DMS79 (cell line): ENCODE data around the gene MTMR11.
"Not testable (repeated sequence)": the region's sequence is repeated elsewhere in the genome, so short reads cannot be mapped to it uniquely, and the experiment has no call there.

Experiments
- DNase-seq: peaks from one replicate; lab custom pipeline; 2025; lab: John Stamatoyannopoulos, UW

The MTMR11 gene

DNA sequence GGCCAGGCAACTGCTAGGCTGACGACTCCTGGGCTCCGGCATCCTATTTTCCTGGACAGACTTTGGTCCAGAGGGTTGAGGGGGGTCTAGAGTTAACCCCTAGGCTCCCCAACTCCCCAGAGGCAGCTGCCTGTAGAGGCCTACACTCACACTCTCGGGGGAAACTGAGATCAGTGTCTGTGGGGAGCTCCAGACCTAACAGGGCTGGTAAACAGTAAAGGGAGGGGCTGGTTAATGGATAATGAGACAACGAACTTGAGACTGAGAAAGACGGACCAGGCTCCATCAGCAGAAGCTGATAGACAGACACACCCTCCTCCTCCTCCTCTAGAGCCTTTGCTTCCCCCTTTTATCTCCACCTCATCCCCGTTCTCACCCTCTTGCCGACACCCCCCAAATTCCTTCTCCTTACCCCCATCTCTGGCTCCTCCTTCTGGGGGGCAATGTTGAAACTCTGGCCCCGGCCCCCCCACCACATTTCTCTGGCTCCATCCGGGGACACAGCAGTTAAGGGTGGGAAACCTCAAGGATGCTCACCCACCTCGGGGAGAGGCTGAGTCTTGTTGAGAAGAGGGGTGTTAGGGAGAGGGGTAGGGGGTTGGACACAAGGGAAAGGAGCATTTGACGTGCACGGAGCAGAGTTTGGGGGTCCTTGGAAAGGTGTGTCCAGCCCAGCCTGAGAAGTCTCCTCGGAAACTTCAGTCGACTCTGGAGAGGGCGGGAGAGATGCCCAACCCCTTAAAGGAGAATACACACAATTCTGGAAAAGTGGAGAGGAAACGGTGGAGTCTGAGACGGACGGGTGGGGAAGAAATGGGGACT lies at the start of gene MTMR11:
Gene MTMR11 (minus strand): TSS at position 710 of the 822 bp plus-strand sequence. CDS start 232 bp downstream, at position 478.
- peak; percentile 16 for DNase-seq

- DNase-seq, result no peak
These were observed 43.4 kb upstream of the MTMR11 start for GRCh38 chr1:149979972-149980540.

DNA sequence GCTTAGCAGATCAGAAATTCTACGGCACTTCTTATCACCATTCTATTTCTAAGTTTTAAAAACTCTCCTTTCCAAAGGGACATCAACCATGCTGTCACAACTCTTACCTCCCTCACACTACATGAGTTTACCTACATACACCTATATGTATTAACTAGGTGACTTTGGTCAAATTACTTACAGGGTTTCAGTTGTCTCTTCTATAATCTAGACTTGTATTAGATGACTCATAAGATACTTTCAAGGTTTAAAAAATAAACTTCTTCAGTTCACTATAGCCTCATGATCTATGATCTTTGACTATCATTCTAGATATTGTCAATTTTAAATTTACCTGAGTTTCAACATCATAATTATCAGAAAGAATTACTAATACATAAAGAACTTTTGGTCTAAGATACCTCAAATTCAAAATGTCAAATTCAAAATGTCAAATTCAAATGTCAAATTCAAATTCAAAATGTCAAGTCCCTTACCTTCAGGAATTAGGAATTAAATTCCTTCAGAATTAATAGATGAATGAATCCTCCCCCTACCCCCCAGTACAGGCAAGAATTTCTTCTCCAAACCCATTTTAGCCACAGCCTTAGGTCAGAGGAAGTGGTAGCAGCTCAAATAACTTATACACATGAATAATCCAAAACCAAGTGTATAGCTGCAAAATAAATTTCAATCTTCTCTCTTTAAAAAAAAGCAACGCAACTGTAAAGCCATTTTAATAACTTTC lies 42.7 kb upstream of the MTMR11 start:
- no peak for DNase-seq

- no peak for DNase-seq
These were observed 41.9 kb upstream of the MTMR11 start for GRCh38 chr1:149978547-149979023.

- peak; percentile 7 for DNase-seq
These were observed 40.7 kb upstream of the MTMR11 start for GRCh38 chr1:149977345-149977744.

GRCh38 chr1:149972547-149972946 lies 35.9 kb upstream of the MTMR11 start:
- no peak for DNase-seq

DNA sequence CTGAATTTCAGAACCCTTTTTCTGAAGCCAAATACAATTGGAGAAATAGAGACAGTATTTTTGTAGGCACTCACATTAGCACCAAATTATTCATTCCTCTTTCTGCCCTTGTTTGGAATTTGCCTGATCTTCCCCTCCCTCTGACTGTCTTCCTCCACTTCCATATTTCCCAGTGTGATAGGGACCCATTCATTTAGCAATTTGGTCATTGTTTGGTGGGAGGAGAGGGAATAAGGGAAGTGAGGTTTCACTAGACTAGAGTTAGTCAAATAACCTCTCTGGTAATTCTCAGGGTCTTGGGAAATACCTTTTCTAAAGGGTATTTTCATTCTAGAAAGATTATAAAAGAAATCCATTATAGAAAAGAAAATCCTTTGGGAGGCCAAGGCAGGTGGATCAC lies 31.0 kb upstream of the MTMR11 start:
- no peak for DNase-seq

GRCh38 chr1:149967041-149967440 lies 30.4 kb upstream of the MTMR11 start:
- no peak for DNase-seq

GRCh38 chr1:149966405-149966804 lies 29.7 kb upstream of the MTMR11 start:
- no peak for DNase-seq

DNA sequence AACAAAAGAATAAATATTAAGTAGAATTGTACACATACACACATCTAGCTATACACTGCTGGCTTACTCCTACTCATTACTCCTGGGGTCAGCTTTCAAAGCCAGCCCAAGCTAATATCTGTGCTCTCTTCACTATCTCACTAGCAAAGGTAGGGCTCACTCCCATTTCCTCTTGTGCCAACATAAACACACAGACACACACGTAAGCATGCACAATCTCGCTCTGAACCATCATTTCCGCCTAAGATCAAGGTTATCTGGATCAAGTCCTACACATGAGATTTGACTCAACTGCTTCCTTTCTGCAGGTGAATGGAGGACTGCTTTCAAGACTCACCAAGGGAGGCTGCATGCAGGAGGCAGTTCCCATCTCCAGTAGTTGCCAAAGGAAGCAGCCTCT lies 28.8 kb upstream of the MTMR11 start:
- DNase-seq, result no peak

DNA sequence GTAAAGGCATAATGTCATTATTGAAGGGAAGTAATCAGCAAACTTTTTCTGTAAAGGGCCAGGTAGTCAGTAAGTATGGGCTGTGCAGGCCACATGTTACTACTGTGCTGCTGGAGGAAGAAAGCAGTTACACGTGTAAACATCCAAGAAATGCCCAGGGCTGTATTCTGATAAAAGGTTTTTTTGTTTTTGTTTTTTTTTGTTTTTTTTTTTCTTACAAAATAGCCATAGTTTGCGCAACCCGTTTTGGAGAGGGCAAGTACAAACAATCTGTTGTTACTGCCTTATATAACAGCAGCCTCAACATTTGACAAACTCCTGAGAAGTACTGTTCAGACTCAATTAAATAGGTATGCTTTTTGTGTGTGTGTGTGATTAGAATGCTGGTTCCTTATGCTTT lies 26.7 kb upstream of the MTMR11 start:
- DNase-seq, result no peak

DNA sequence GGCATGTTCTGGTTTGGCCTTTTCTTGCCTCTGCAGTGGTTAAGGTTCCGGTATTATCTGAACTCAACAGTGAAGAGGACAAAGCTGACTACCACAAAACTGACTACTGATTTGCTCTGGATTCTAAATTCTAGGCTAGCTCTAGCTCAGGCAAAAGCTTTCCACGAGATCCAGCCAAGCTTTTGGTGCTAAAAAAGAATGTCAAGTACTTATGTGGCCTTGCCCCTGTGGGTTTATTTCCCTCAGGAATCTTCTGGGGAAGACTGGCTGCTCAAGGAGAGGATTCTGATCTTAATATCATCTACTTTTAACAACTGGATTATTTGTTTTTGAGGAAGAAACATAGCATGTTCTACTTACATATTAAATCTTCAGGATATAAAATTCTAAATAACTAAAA lies 26.1 kb upstream of the MTMR11 start:
- no peak for DNase-seq

DNA sequence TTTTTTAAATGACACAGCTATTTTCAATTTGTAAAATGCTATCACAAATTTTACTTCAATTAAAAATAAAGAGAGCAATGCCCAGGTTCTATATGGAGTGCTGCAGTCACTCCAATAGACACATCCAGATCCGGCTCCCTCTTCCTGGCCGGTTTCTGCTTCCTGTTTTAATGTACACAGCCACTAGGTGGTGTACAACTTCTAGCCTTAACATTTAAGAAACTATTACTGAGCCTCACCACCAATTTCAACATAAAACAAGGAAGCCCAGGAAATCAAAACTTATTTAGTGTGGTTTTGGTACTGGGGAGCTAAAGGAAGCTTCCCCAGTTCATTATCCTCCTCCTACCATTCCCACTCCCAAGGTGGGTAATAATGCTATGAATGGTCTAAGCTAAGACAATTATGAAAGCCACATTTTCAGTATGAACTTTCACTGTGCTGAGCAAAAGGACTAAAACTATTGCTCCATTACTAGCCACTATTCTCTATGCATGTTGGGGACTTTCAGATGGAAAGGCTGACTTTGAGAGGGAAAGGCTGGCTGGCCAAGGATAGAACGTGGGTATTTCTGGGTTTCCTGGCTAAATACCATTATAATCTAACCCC lies 25.5 kb upstream of the MTMR11 start:
- DNase-seq, result peak; percentile 35

DNA sequence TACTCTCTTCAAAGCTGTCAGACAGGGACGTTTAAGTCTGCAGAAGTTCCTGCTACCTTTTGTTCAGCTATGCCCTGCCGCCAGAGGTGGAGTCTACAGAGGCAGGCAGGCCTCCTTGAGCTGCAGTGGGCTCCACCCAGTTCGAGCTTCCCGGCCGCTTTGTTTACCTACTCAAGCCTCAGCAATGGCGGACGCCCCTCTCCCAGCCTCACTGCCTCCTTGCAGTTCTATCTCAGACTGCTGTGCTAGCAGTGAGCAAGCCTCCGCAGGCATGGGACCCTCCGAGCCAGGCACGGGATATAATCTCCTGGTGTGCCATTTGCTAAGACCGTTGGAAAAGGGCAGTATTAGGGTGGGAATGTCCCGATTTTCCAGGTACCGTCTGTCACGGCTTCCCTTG lies 20.9 kb upstream of the MTMR11 start:
- not testable (repeated sequence) for DNase-seq

DNA sequence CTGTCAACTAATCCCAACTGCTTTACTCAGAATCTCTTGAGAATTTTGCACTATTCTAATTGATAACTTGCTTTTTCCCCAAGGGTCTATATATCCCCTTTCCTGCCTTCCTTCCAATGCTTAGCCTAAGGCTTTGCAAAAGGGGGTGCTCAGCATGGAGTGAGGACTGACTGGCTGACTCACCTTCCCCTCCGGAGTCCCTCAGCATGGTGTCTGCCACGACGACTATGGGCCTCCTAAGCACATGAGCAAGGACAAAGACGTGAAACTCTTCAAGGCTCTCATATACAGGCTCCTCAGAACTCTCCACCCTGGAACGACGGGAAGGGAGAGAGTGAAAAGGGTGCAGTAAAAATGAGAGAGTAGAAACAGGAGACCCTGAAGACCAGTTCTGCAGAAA lies 13.2 kb upstream of the MTMR11 start:
- DNase-seq, result no peak

DNA sequence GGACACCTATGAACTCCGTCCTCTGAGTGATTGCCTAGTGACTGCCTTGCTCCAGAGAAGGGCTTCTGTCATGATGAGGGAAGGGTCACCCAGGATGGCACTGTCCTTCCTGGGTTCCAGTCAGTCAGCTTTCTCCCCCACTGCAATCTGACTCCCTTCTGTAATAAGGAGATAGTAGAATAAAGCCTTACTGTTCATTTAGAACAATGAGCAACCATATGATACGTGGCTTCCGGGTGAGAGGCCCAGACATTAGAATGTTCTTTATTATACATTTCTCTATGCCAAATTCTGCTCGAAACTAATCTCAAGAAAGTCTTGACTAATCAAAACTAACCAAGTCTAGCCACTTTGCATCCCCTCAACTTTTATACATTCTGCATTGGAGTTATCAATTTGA lies 8.5 kb upstream of the MTMR11 start:
- DNase-seq, result no peak

- no peak for DNase-seq
These were observed 6.2 kb upstream of the MTMR11 start for GRCh38 chr1:149942885-149943284.

DNA sequence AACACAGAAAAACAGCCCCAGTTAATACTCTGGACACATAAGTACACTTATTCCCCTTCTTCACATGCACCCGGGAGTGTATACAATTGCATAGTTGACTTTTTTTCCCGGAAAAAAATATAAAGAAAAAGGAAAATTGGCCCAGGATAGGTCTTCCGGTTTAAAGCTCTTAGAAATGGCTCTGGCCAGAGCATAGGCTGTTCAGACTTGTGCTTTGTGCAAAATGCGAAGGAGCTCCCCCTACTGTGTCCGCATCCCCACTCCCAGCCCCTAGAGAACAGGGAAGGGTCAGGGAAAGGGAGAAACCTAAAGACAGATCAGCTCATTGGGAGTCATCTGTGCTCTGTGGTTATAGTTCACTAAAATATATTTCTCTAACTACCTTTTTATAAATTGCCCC lies 5.5 kb upstream of the MTMR11 start:
- DNase-seq, result no peak

DNA sequence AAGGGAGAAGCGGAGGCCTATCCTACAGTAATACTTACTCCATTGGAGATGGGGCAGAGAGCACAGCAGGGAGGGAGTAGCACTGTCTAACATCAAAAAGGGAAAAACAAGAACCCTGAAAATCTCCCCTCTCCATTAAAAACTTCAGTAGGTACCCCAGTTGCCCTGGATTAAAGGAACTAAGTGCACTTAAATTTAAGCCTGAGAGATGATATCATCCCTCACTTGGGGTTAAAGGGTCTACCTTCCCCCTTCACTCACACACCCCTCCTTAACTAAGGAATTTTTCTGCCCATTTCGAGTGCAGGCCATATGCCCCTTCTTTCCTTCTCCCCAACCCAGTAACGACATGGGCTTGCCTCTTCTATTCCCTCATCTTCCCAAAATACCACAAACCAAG lies 3.7 kb upstream of the MTMR11 start:
- no peak for DNase-seq

DNA sequence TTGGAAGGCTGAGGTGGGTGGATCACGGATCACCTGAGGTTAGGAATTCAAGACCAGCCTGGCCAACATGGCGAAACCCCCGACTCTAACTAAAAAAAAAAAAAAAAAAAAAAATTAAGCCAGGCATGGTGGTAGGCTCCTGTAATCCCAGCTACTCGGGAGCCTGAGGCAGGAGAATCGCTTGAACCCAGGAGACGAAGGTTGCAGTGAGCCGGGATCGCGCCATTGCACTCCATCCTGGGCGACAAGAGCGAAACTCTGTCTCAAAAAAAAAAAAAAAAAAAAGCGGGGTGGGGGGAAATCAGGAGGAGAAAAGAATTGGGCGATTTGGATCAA lies 2.0 kb upstream of the MTMR11 start:
- not testable (repeated sequence) for DNase-seq

DNA sequence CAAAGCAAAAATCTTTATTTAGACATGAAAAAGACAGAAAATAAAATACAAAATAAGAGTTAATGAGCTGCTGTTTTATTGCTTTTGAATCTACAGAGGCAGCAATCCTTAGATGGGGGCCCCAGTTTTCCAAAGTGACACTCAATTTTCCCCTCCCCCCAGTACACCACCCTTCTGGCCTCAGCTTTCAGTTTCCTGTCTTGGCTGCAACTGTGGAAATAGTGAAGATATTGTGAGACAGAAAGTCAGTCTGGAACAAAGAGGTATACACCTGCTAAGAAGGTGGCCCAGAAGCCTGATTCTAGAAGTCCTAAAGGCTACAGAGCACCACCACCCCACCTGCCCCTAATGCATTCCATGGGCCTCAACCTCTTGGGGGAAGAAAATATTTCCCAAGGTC lies 1.1 kb upstream of the MTMR11 start:
- DNase-seq, result no peak

DNA sequence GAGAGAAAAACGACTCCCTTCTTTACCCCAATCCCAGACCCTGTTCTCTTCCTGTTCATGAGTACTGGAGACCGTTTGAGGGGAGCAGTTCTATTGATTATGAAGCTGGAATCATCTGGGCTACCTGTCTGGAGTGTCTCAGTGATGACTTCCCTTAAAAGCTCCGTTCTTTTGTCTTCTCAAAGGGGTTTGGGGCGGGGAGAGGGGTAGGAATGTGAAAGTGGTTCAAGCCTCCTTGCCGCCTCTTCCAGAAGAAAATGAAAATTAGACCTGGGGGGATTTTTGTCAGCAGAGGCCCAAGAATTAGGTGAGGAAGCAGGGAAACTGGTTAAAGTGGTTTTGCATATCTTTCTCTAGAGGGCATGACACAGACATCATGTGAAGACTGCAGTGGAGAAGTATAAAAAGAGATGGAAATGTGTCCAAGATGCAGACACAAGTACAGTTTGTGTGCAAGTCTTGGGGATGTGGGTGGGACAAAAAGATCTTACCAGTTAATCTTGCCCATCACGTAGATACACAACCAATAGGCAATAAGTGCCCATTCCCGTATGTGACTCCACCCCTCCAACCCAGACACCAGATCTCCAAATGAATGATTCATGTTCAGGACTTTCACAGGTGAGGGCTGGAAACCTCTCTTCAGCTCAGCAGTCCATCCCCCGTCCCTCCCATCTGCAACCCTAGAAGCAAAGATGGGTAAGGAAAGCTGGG lies 470 bp upstream of the MTMR11 start:
- DNase-seq, result peak; percentile 87
